ENCODE results near the gene CCDC124. TPM values are rescaled to one million over a fixed set of nuclear protein-coding genes. Genes with fewer than 3 reads are reported as not detected.
"Not testable (repeated sequence)": the region's sequence is repeated elsewhere in the genome, so short reads cannot be mapped to it uniquely, and the experiment has no call there.

Gene CCDC124
- total RNA-seq (100 to 1,000 TPM; 184 to 195 TPM), polyA plus RNA-seq (65.7 TPM)

DNA sequence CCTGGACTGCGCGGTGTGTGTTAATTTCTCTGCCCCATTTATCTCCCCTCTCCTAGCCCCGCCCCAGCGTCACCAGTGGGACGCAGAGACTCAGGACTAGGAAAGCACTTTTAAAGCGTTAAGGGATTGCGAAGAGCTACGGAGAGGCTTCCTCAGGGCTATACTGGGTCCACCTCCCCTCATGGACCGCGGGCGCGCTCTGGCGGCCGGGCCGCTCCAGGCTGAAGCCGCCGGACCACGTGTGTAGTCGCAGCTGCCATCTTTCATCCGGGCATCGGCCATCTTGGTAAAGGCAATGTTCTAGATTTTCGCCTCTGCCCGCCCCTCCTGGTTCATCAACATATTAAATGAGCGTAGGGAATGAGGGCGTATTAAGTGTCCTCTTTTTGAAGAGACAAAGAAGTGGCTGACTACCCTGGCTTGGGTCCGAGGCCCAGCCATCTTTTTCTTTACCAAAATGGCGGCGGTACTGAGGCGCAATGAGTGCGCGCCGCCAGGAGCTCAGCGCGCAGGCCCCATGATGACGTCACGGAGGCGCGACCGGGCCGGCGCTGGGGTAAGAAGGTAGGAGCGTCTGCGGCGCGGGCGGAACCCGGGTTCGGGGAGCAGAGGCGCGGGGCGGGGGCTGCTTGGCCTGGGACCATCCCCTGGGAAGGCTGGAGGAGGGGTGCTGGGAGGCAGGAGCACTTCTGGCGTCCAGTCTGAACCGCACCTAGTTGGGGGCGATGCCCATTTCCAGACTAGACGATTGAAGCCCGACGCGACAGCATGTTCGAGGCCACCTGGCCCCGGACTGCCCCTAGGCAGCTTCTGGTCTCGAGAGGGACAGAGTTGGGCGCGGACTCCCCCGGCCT, at the start of gene CCDC124:
Gene CCDC124 (plus strand): TSS at position 531 of the 854 bp plus-strand sequence. CDS start 3,406 bp downstream, outside the sequence.
- Mint-ChIP-seq H3K4me1 (peaks cover 14 to 31% (median 16%) of the 10 kb centered on the region in 3 donors), H3K9me3 (no peaks in the 10 kb centered on the region), H3K27ac (peak within 1 kb of the TSS; percentile 94 to 100 (median 96)), H3K4me3 (peak within 1 kb of the TSS; percentile 84 to 97 (median 92)), H3K27me3 (no peaks in the 10 kb centered on the region), H3K36me3 (peaks cover 0 to 12% (median 2%) of the 10 kb centered on the region in 3 donors)
- peaks cover 14% of the 10 kb centered on the region for H3K4me1 ChIP-seq (ENCODE audit: insufficient read depth, low read length)
- peak; percentile 86 to 95 (median 93) for DNase-seq
- POLR2A ChIA-PET: interaction anchor here (0.5 to 3.2 kb wide), 11 partner anchors 14 to 572 kb away, joined by 3 to 124 read pairs (median 4); partner anchors contain the start of genes JAK3, RAB3A and RPL18A
- no peaks in the 10 kb centered on the region for H3K27me3 ChIP-seq (ENCODE audit: insufficient read depth, low read length, poor library complexity, severe bottlenecking)
- no peaks in the 10 kb centered on the region for H3K9me3 ChIP-seq (ENCODE audit: low read length)
- H3K4me3 ChIP-seq (ENCODE audit: low read length): peak within 1 kb of the TSS; percentile 83
- peak within 1 kb of the TSS; percentile 82 for H3K27ac ChIP-seq (ENCODE audit: low read depth, low read length)
- CTCF ChIA-PET: interaction anchor here (0.8 to 9.9 kb wide), 24 partner anchors 9 to 230 kb away, joined by 3 to 213 read pairs (median 4); partner anchors contain the start of genes JAK3, MAP1S, PIK3R2 and RPL18A
- H3K36me3 ChIP-seq (ENCODE audit: insufficient read depth, low read length): no peaks in the 10 kb centered on the region

DNA sequence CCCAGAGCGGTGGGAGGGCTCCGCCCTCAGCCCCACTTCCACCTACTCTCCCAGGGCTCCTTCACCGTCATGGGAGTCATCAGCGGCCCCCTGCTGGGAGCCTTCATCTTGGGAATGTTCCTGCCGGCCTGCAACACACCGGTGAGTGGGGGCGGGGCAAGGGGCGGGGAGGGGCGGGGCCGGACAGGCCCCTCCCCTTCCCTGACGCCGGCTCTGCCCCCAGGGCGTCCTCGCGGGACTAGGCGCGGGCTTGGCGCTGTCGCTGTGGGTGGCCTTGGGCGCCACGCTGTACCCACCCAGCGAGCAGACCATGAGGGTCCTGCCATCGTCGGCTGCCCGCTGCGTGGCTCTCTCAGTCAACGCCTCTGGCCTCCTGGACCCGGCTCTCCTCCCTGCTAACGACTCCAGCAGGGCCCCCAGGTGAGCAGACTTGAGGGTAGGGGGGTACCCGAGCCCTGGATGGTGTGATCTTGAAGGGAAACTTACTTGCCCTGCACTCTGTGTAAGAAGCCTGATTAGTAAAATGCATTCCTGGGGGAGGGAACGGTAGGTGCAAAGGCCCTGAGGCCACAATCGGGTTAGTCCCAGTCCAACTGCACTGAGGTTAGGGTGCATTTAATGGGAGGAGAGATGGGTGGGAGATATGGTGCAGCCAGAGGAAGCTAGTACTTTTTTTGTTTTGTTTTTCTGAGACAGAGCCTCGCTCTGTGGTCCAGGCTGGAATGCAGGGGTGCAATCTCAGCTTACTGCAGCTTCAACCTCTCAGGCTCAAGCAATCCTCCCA, 49.0 kb upstream of the CCDC124 start:
- Histone ChIP-seq H3K4me1 (ENCODE audit: insufficient read depth, low read length) (no peaks in the 10 kb centered on the region), H3K27ac (ENCODE audit: low read depth, low read length) (no peak overlapping the region), H3K27me3 (ENCODE audit: insufficient read depth, low read length, poor library complexity, severe bottlenecking) (no peaks in the 10 kb centered on the region), H3K36me3 (ENCODE audit: insufficient read depth, low read length) (no peaks in the 10 kb centered on the region), H3K4me3 (ENCODE audit: low read length) (no peak overlapping the region), H3K9me3 (ENCODE audit: low read length) (no peaks in the 10 kb centered on the region)
- Mint-ChIP-seq H3K27me3 (no peaks in the 10 kb centered on the region), H3K27ac (no peak overlapping the region), H3K4me3 (no peak overlapping the region), H3K36me3 (no peaks in the 10 kb centered on the region), H3K9me3 (peaks cover 0 to 2% (median 0%) of the 10 kb centered on the region in 5 donors), H3K4me1 (no peaks in the 10 kb centered on the region)
- POLR2A ChIA-PET: no interaction called here
- DNase-seq: no peak
- CTCF ChIA-PET: no interaction called here

GRCh38 chr19:17886515-17886914, 46.3 kb upstream of the CCDC124 start:
- no peaks in the 10 kb centered on the region for H3K9me3 ChIP-seq (ENCODE audit: low read length)
- peaks cover 0 to 1% (median 0%) of the 10 kb centered on the region in 3 donors for H3K36me3 Mint-ChIP-seq
- H3K4me3 Mint-ChIP-seq: no peak overlapping the region
- no peaks in the 10 kb centered on the region for H3K36me3 ChIP-seq (ENCODE audit: insufficient read depth, low read length)
- H3K4me1 Mint-ChIP-seq: no peaks in the 10 kb centered on the region
- H3K27ac Mint-ChIP-seq: no peak overlapping the region
- peaks cover 3 to 4% of the 10 kb centered on the region in 2 donors for H3K27me3 Mint-ChIP-seq
- no peak overlapping the region for H3K4me3 ChIP-seq (ENCODE audit: low read length)
- no peaks in the 10 kb centered on the region for H3K4me1 ChIP-seq (ENCODE audit: insufficient read depth, low read length)
- no peak overlapping the region for H3K27ac ChIP-seq (ENCODE audit: low read depth, low read length)
- no peak for DNase-seq
- CTCF ChIA-PET: no interaction called here
- H3K27me3 ChIP-seq (ENCODE audit: insufficient read depth, low read length, poor library complexity, severe bottlenecking): no peaks in the 10 kb centered on the region
- POLR2A ChIA-PET: no interaction called here
- peaks cover 0 to 2% (median 0%) of the 10 kb centered on the region in 5 donors for H3K9me3 Mint-ChIP-seq

- H3K9me3 ChIP-seq (ENCODE audit: low read length); H3K4me3 Mint-ChIP-seq; H3K27me3 ChIP-seq (ENCODE audit: insufficient read depth, low read length, poor library complexity, severe bottlenecking); H3K4me3 ChIP-seq (ENCODE audit: low read length); H3K27me3 Mint-ChIP-seq; H3K27ac ChIP-seq (ENCODE audit: low read depth, low read length); H3K4me1 ChIP-seq (ENCODE audit: insufficient read depth, low read length); H3K4me1 Mint-ChIP-seq; DNase-seq; POLR2A ChIA-PET; H3K36me3 Mint-ChIP-seq; H3K36me3 ChIP-seq (ENCODE audit: insufficient read depth, low read length); H3K9me3 Mint-ChIP-seq; H3K27ac Mint-ChIP-seq: not testable (repeated sequence)
- CTCF ChIA-PET: interaction anchor here (0.7 kb wide), 1 partner anchor 445 kb away, joined by 3 read pairs; no protein-coding TSS in a partner anchor
These were observed 45.6 kb upstream of the CCDC124 start for GRCh38 chr19:17887221-17887620.

DNA sequence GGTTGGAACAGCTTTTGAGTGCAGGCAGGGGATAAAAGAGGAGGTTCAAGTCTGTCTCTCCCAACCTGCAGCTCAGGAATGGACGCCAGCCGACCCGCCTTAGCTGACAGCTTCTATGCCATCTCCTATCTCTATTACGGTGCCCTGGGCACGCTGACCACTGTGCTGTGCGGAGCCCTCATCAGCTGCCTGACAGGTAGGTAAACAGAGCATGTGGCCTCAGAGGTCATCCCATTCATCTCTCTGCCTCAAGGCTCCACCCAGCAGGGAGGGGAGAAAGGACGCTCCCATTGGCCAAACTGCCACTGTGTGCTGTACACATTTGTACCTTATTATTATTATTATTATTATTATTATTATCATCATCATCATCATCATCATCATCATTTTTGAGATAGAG, 44.6 kb upstream of the CCDC124 start:
- ChIA-PET POLR2A (no interaction called here), CTCF (no interaction called here)
- peaks cover 0 to 1% (median 0%) of the 10 kb centered on the region in 3 donors for H3K36me3 Mint-ChIP-seq

DNA sequence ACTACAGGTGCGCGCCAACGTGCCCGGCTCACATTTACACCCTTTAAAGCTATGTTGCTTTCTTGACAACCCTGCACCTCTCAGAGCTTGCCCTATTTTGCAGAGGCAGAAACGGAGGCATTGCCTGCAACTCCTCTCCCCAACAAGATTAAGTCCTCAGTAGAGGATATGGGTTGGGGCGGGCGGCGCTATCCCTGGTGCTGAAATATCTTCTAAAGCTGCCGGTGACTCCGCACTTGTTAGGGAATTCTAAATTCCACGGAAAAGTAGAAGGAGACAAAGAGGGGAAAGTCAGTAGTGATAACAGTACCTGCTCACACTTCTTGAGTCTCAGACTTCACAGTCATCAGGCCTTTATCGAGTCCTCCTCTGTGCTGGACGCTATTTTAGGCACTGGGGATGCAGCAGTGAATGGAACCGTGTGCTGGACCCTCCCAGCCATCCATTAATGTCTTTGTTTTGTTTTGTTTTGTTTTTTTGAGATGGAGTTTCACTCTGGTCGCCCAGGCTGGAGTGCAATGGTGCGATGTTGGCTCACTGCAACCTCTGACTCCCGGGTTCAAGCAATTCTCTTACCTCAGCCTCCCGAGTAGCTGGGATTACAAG, 43.1 kb upstream of the CCDC124 start:
- Histone ChIP-seq H3K36me3 (ENCODE audit: insufficient read depth, low read length) (no peaks in the 10 kb centered on the region), H3K27me3 (ENCODE audit: insufficient read depth, low read length, poor library complexity, severe bottlenecking) (no peaks in the 10 kb centered on the region), H3K9me3 (ENCODE audit: low read length) (no peaks in the 10 kb centered on the region), H3K4me1 (ENCODE audit: insufficient read depth, low read length) (no peaks in the 10 kb centered on the region), H3K4me3 (ENCODE audit: low read length) (no peak overlapping the region), H3K27ac (ENCODE audit: low read depth, low read length) (no peak overlapping the region)
- no peaks in the 10 kb centered on the region for H3K4me1 Mint-ChIP-seq
- H3K4me3 Mint-ChIP-seq: no peak overlapping the region
- DNase-seq: no peak
- CTCF ChIA-PET: no interaction called here
- peaks cover 5 to 8% of the 10 kb centered on the region in 2 donors for H3K27me3 Mint-ChIP-seq
- H3K36me3 Mint-ChIP-seq: peaks cover 0 to 1% (median 0%) of the 10 kb centered on the region in 3 donors
- H3K9me3 Mint-ChIP-seq: no peaks in the 10 kb centered on the region
- POLR2A ChIA-PET: no interaction called here
- no peak overlapping the region for H3K27ac Mint-ChIP-seq

More for the DNA sequence above, 44.6 kb upstream of the CCDC124 start:
- Mint-ChIP-seq H3K9me3 (peaks cover 0 to 2% (median 0%) of the 10 kb centered on the region in 5 donors), H3K4me1 (no peaks in the 10 kb centered on the region), H3K27ac (no peak overlapping the region), H3K27me3 (peaks cover 4 to 6% of the 10 kb centered on the region in 2 donors), H3K4me3 (no peak overlapping the region)
- Histone ChIP-seq H3K9me3 (ENCODE audit: low read length) (no peaks in the 10 kb centered on the region), H3K4me3 (ENCODE audit: low read length) (no peak overlapping the region), H3K4me1 (ENCODE audit: insufficient read depth, low read length) (no peaks in the 10 kb centered on the region), H3K36me3 (ENCODE audit: insufficient read depth, low read length) (no peaks in the 10 kb centered on the region), H3K27ac (ENCODE audit: low read depth, low read length) (no peak overlapping the region), H3K27me3 (ENCODE audit: insufficient read depth, low read length, poor library complexity, severe bottlenecking) (no peaks in the 10 kb centered on the region)
- no peak for DNase-seq

DNA sequence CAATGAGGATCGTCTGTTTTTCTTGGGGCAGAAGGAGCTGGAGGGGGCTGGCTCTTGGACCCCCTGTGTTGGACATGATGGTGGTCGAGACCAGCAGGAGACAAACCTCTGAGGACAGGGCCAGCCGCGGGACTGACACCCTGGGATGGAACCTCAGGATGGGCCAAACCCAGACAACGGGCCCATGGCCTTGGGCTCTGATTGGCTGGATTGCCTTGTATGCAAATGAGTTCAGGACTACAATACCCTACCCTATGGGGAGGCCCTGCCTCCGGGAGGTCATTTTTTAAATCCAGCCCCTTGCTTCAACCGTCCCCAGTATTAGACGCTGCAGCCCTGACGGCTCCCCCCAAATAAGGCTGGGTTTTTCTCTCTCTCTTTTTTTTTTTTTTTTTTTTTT, 39.0 kb upstream of the CCDC124 start:
- Mint-ChIP-seq H3K27ac (no peak overlapping the region), H3K9me3 (no peaks in the 10 kb centered on the region), H3K4me3 (no peak overlapping the region), H3K4me1 (no peaks in the 10 kb centered on the region), H3K27me3 (peaks cover 11 to 17% of the 10 kb centered on the region in 2 donors), H3K36me3 (peaks cover 0 to 1% (median 0%) of the 10 kb centered on the region in 3 donors)
- no peak for DNase-seq
- H3K4me1 ChIP-seq (ENCODE audit: insufficient read depth, low read length): no peaks in the 10 kb centered on the region
- peaks cover 3% of the 10 kb centered on the region for H3K27me3 ChIP-seq (ENCODE audit: insufficient read depth, low read length, poor library complexity, severe bottlenecking)
- no peaks in the 10 kb centered on the region for H3K36me3 ChIP-seq (ENCODE audit: insufficient read depth, low read length)
- no peak overlapping the region for H3K4me3 ChIP-seq (ENCODE audit: low read length)
- no peak overlapping the region for H3K27ac ChIP-seq (ENCODE audit: low read depth, low read length)
- CTCF ChIA-PET: no interaction called here
- no peaks in the 10 kb centered on the region for H3K9me3 ChIP-seq (ENCODE audit: low read length)
- POLR2A ChIA-PET: interaction anchor here (0.7 kb wide), 1 partner anchor 56 kb away, joined by 4 read pairs; no protein-coding TSS in a partner anchor

Data from CD8-positive, alpha-beta memory T cell (primary cell).